Urinary bladder (tissue), 4 donors: ENCODE data around the gene FIGNL1. TPM values are rescaled to one million over a fixed set of nuclear protein-coding genes. Genes with fewer than 3 reads are reported as not detected.
"Not testable (repeated sequence)": the region's sequence is repeated elsewhere in the genome, so short reads cannot be mapped to it uniquely, and the experiment has no call there.

ENCODE experiments used
- DNase-seq: peaks from one replicate; pipeline ENCODE4 v3.0.0-alpha.2; 2015; ENCODE audit errors: extremely low spot score
- H3K27ac ChIP-seq: one replicate; pipeline ENCODE4 v1.5.1; 2013; ENCODE audit warnings: low read depth, mild to moderate bottlenecking, moderate library complexity
- H3K36me3 ChIP-seq: one replicate; pipeline ENCODE4 v1.6.1; 2013; ENCODE audit warnings: mild to moderate bottlenecking, moderate library complexity; ENCODE audit not compliant: insufficient read depth
- H3K4me1 ChIP-seq: one replicate; pipeline ENCODE4 v1.6.1; 2013; ENCODE audit warnings: mild to moderate bottlenecking, moderate library complexity; ENCODE audit not compliant: insufficient read depth
- H3K4me3 ChIP-seq: one replicate; pipeline ENCODE4 v1.5.1; 2013; ENCODE audit warnings: low read depth, low read length
- WGBS: extraction: QIAGEN DNeasy Blood & Tissue Kit; methylation state at CpG from one replicate; pipeline ENCODE4 v1.1.7; 2013; 5-methylcytosine and 5-hydroxymethylcytosine counted together
- polyA plus RNA-seq: library from polyadenylated mRNA; stranded (reverse); fragments of 200-250 nt; gene quantifications from one replicate; pipeline ENCODE4 v1.2.3, GENCODE V29; 2013
- total RNA-seq: library from RNA; depleted of rRNA; stranded (reverse); fragments of >200 nt; gene quantifications from one replicate; pipeline ENCODE4 v1.2.3, GENCODE V29; 2014
- donor health status: healthy with polysubstance abuse.
- donor health status: healthy.

The FIGNL1 gene
- total and polyA plus RNA-seq, 2 donors = 4.8 to 31.6 TPM

- WGBS = 93% methylated on average over 13 of the region's 13 CpGs
- no peak for DNase-seq
- no peaks in the 10 kb centered on the region for H3K4me1 ChIP-seq
- H3K27ac ChIP-seq = no peak overlapping the region
- H3K4me3 ChIP-seq = no peak overlapping the region
- no peaks in the 10 kb centered on the region for H3K36me3 ChIP-seq
Observed at GRCh38 chr7:50463035-50463434, 12.9 kb upstream of the FIGNL1 start.

GRCh38 chr7:50462361-50462760 is 12.2 kb upstream of the FIGNL1 start:
- Histone ChIP-seq H3K27ac (no peak overlapping the region), H3K4me3 (no peak overlapping the region), H3K4me1 (no peaks in the 10 kb centered on the region), H3K36me3 (no peaks in the 10 kb centered on the region)
- 71% methylated on average over 4 of the region's 4 CpGs for WGBS
- no peak for DNase-seq

- no peaks in the 10 kb centered on the region for H3K4me1 ChIP-seq
- no peak for DNase-seq
- H3K27ac ChIP-seq = no peak overlapping the region
- no peaks in the 10 kb centered on the region for H3K36me3 ChIP-seq
- no peak overlapping the region for H3K4me3 ChIP-seq
- 96% methylated on average over 1 of the region's 1 CpG for WGBS
Observed at GRCh38 chr7:50461695-50462094, 11.5 kb upstream of the FIGNL1 start.

GRCh38 chr7:50459183-50459582 is 9.0 kb upstream of the FIGNL1 start:
- H3K4me3 ChIP-seq, H3K4me1 ChIP-seq, DNase-seq, H3K27ac ChIP-seq, H3K36me3 ChIP-seq: not testable (repeated sequence)
- WGBS = 97% methylated on average over 25 of the region's 27 CpGs

- not testable (repeated sequence) for H3K4me1 ChIP-seq, H3K27ac ChIP-seq, DNase-seq, H3K36me3 ChIP-seq, H3K4me3 ChIP-seq
- WGBS = 86% methylated on average over 3 of the region's 4 CpGs
Observed at GRCh38 chr7:50458651-50459050, 8.5 kb upstream of the FIGNL1 start.

GRCh38 chr7:50456371-50457123 is 6.4 kb upstream of the FIGNL1 start:
- no peak overlapping the region for H3K4me3 ChIP-seq

GRCh38 chr7:50455658-50456057 is 5.5 kb upstream of the FIGNL1 start:
- H3K4me3 ChIP-seq = no peak overlapping the region
- no peak for DNase-seq

More at GRCh38 chr7:50456371-50457123, 6.4 kb upstream of the FIGNL1 start:
- no peak overlapping the region for H3K27ac ChIP-seq
- H3K36me3 ChIP-seq = no peaks in the 10 kb centered on the region
- WGBS = 81% methylated on average over 3 of the region's 3 CpGs
- no peak for DNase-seq
- H3K4me1 ChIP-seq = no peaks in the 10 kb centered on the region

GRCh38 chr7:50454968-50455367 is 4.8 kb upstream of the FIGNL1 start:
- 75% methylated on average over 5 of the region's 5 CpGs for WGBS

More at GRCh38 chr7:50455658-50456057, 5.5 kb upstream of the FIGNL1 start:
- no peaks in the 10 kb centered on the region for H3K4me1 ChIP-seq
- H3K27ac ChIP-seq = no peak overlapping the region
- no peaks in the 10 kb centered on the region for H3K36me3 ChIP-seq

GRCh38 chr7:50450590-50451032 is 461 bp upstream of the FIGNL1 start:
- no peak overlapping the region for H3K27ac ChIP-seq
- 17% methylated on average over 32 of the region's 32 CpGs for WGBS
- peak overlapping the region; percentile 63 for H3K4me3 ChIP-seq
- no peak for DNase-seq
- no peaks in the 10 kb centered on the region for H3K36me3 ChIP-seq
- no peaks in the 10 kb centered on the region for H3K4me1 ChIP-seq

More at GRCh38 chr7:50454968-50455367, 4.8 kb upstream of the FIGNL1 start:
- Histone ChIP-seq H3K27ac (no peak overlapping the region), H3K4me3 (no peak overlapping the region), H3K36me3 (no peaks in the 10 kb centered on the region), H3K4me1 (no peaks in the 10 kb centered on the region)
- no peak for DNase-seq

GRCh38 chr7:50449501-50449880 is 659 bp downstream of the FIGNL1 start:
- Histone ChIP-seq H3K4me1 (no peaks in the 10 kb centered on the region), H3K27ac (no peak overlapping the region), H3K36me3 (no peaks in the 10 kb centered on the region), H3K4me3 (peak overlapping the region; percentile 63)
- 11% methylated on average over 5 of the region's 5 CpGs for WGBS
- no peak for DNase-seq

- DNase-seq = no peak
- H3K4me3 ChIP-seq = no peak overlapping the region
Observed at GRCh38 chr7:50448823-50449222, 1.3 kb downstream of the FIGNL1 start.

GRCh38 chr7:50446542-50446960 is 3.6 kb downstream of the FIGNL1 start:
- H3K27ac ChIP-seq = no peak overlapping the region
- H3K4me1 ChIP-seq = no peaks in the 10 kb centered on the region
- WGBS = 78% methylated on average over 4 of the region's 4 CpGs
- DNase-seq = no peak
- H3K36me3 ChIP-seq = peaks cover 2% of the 10 kb centered on the region
- no peak overlapping the region for H3K4me3 ChIP-seq

More at GRCh38 chr7:50448823-50449222, 1.3 kb downstream of the FIGNL1 start:
- Histone ChIP-seq H3K4me1 (no peaks in the 10 kb centered on the region), H3K27ac (no peak overlapping the region), H3K36me3 (no peaks in the 10 kb centered on the region)

GRCh38 chr7:50436133-50436806 is 13.9 kb downstream of the FIGNL1 start:
- Histone ChIP-seq H3K36me3 (peaks cover 2% of the 10 kb centered on the region), H3K4me3 (no peak overlapping the region), H3K4me1 (no peaks in the 10 kb centered on the region), H3K27ac (no peak overlapping the region)
- WGBS = 68% methylated on average over 3 of the region's 3 CpGs
- no peak for DNase-seq

- Histone ChIP-seq H3K4me1 (no peaks in the 10 kb centered on the region), H3K36me3 (no peaks in the 10 kb centered on the region), H3K4me3 (no peak overlapping the region), H3K27ac (no peak overlapping the region)
- WGBS = 48% methylated on average over 4 of the region's 4 CpGs
- no peak for DNase-seq
Observed at GRCh38 chr7:50431722-50432305, 18.3 kb downstream of the FIGNL1 start.
